Superior temporal gyrus (tissue), 1 donor: ENCODE results near the gene ATP6V0A1.
"Not testable (repeated sequence)": the region's sequence is repeated elsewhere in the genome, so short reads cannot be mapped to it uniquely, and the experiment has no call there.

ENCODE experiments used
- DNase-seq: peaks from one replicate; pipeline ENCODE4 v3.0.0-alpha.2; 2016; ENCODE audit errors: extremely low spot score

Gene ATP6V0A1

GRCh38 chr17:42538482-42538881 lies 79.8 kb downstream of the ATP6V0A1 start:
- no peak for DNase-seq

GRCh38 chr17:42540558-42540957 lies 81.9 kb downstream of the ATP6V0A1 start:
- DNase-seq, result not testable (repeated sequence)

GRCh38 chr17:42541041-42541833 lies 82.6 kb downstream of the ATP6V0A1 start:
- DNase-seq, result no peak

- DNase-seq, result peak; percentile 41
Measured at GRCh38 chr17:42543190-42544079, 84.8 kb downstream of the ATP6V0A1 start.

- no peak for DNase-seq
Measured at GRCh38 chr17:42544874-42545283, 86.2 kb downstream of the ATP6V0A1 start.

GRCh38 chr17:42545755-42546505 lies 87.3 kb downstream of the ATP6V0A1 start:
- DNase-seq, result not testable (repeated sequence)

- no peak for DNase-seq
Measured at GRCh38 chr17:42547001-42547461, 88.4 kb downstream of the ATP6V0A1 start.

- no peak for DNase-seq
Measured at GRCh38 chr17:42547698-42548069, 89.0 kb downstream of the ATP6V0A1 start.

GRCh38 chr17:42548070-42548837 lies 89.6 kb downstream of the ATP6V0A1 start:
- DNase-seq, result no peak

GRCh38 chr17:42548993-42549755 lies 90.5 kb downstream of the ATP6V0A1 start:
- DNase-seq, result no peak

GRCh38 chr17:42552736-42553135 lies 94.1 kb downstream of the ATP6V0A1 start, which contains the start of gene HSD17B1:
Gene HSD17B1, plus strand, starts transcription at chr17:42552923. Its CDS starts 11 bp downstream, at chr17:42552934.
- DNase-seq, result not testable (repeated sequence)

GRCh38 chr17:42553161-42553818 lies 94.6 kb downstream of the ATP6V0A1 start:
- no peak for DNase-seq

GRCh38 chr17:42553866-42554249 lies 95.2 kb downstream of the ATP6V0A1 start:
- no peak for DNase-seq

GRCh38 chr17:42554250-42555121 lies 95.8 kb downstream of the ATP6V0A1 start:
- peak; percentile 79 for DNase-seq

GRCh38 chr17:42555122-42555622 lies 96.5 kb downstream of the ATP6V0A1 start:
- no peak for DNase-seq

GRCh38 chr17:42555961-42556617 lies 97.4 kb downstream of the ATP6V0A1 start:
- not testable (repeated sequence) for DNase-seq

- no peak for DNase-seq
Measured at GRCh38 chr17:42559075-42559474, 100.4 kb downstream of the ATP6V0A1 start.

- no peak for DNase-seq
Measured at GRCh38 chr17:42560246-42560645, 101.6 kb downstream of the ATP6V0A1 start.
